Parathyroid adenoma (tissue), 2 donors: ENCODE data around the gene TENM3.
"Not testable (repeated sequence)": the region's sequence is repeated elsewhere in the genome, so short reads cannot be mapped to it uniquely, and the experiment has no call there.

ENCODE experiments used
- H2AFZ ChIP-seq: fragments of 300-600 bp; sonication (generic); one replicate; pipeline ENCODE4 v1.7.0; 2017; ENCODE audit warnings: antibody characterized with exemption, mild to moderate bottlenecking
- H3K27ac ChIP-seq: fragments of 300-600 bp; sonication (generic); one replicate; pipeline ENCODE4 v1.7.0; 2017
- H3K27me3 ChIP-seq: fragments of 300-600 bp; sonication (generic); one replicate; pipeline ENCODE4 v1.7.0; 2017; ENCODE audit warnings: low read length; ENCODE audit not compliant: control insufficient read depth, insufficient read depth
- H3K36me3 ChIP-seq: fragments of 300-600 bp; sonication (generic); one replicate; pipeline ENCODE4 v1.7.0; 2017; ENCODE audit warnings: low read length; ENCODE audit not compliant: control insufficient read depth, insufficient read depth
- H3K4me1 ChIP-seq: fragments of 300-600 bp; sonication (generic); one replicate; pipeline ENCODE4 v1.7.0; 2017; ENCODE audit warnings: control low read depth
- H3K4me2 ChIP-seq: fragments of 300-600 bp; sonication (generic); one replicate; pipeline ENCODE4 v1.7.0; 2017; ENCODE audit warnings: low read length
- H3K4me3 ChIP-seq: fragments of 300-600 bp; sonication (generic); one replicate; pipeline ENCODE4 v1.7.0; 2017; ENCODE audit warnings: low read depth, low read length
- H3K79me2 ChIP-seq: fragments of 300-600 bp; sonication (generic); one replicate; pipeline ENCODE4 v1.7.0; 2017; ENCODE audit warnings: control low read depth
- H3K9ac ChIP-seq: fragments of 300-600 bp; sonication (generic); one replicate; pipeline ENCODE4 v1.7.0; 2017; ENCODE audit warnings: mild to moderate bottlenecking
- H3K9me3 ChIP-seq: fragments of 300-600 bp; sonication (generic); one replicate; pipeline ENCODE4 v1.7.0; 2017; ENCODE audit warnings: low read length; ENCODE audit not compliant: control insufficient read depth
- TF ChIP-seq, protein P1 (sequence below): fragments of 300-600 bp; sonication (generic); IDR thresholded peaks from one replicate; pipeline ENCODE4 v1.7.0; 2017; ENCODE audit warnings: antibody characterized with exemption, mild to moderate bottlenecking
- donor health status: primary hyperparathyroidism.

Gene TENM3

DNA sequence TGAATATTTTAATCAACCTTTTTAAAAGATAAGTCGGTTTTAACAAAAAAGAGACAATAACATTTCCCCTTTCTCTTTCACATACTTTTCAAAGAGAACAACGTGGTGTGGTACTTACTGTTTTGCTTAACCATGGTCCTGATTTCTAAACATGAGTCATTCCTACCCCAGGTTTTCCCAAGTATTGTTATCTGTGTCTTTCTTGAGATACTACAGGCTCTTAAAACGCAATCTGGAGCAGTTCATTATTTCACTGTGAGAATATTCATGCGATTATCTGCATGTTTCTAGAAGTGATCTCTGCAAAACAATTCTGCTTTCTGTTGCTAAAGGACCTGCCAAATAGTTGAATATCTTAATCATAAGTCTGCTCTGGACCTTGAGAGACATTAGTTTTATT lies 127.3 kb downstream of the TENM3 start:
- Histone ChIP-seq H2AFZ (no peak overlapping the region), H3K36me3 (no peaks in the 10 kb centered on the region), H3K4me1 (no peaks in the 10 kb centered on the region), H3K9ac (no peak overlapping the region), H3K9me3 (no peaks in the 10 kb centered on the region), H3K27ac (no peak overlapping the region), H3K27me3 (no peaks in the 10 kb centered on the region), H3K79me2 (no peaks in the 10 kb centered on the region), H3K4me3 (no peak overlapping the region), H3K4me2 (no peak overlapping the region)
- TF ChIP-seq, protein P1, sequence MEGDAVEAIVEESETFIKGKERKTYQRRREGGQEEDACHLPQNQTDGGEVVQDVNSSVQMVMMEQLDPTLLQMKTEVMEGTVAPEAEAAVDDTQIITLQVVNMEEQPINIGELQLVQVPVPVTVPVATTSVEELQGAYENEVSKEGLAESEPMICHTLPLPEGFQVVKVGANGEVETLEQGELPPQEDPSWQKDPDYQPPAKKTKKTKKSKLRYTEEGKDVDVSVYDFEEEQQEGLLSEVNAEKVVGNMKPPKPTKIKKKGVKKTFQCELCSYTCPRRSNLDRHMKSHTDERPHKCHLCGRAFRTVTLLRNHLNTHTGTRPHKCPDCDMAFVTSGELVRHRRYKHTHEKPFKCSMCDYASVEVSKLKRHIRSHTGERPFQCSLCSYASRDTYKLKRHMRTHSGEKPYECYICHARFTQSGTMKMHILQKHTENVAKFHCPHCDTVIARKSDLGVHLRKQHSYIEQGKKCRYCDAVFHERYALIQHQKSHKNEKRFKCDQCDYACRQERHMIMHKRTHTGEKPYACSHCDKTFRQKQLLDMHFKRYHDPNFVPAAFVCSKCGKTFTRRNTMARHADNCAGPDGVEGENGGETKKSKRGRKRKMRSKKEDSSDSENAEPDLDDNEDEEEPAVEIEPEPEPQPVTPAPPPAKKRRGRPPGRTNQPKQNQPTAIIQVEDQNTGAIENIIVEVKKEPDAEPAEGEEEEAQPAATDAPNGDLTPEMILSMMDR = no peak

DNA sequence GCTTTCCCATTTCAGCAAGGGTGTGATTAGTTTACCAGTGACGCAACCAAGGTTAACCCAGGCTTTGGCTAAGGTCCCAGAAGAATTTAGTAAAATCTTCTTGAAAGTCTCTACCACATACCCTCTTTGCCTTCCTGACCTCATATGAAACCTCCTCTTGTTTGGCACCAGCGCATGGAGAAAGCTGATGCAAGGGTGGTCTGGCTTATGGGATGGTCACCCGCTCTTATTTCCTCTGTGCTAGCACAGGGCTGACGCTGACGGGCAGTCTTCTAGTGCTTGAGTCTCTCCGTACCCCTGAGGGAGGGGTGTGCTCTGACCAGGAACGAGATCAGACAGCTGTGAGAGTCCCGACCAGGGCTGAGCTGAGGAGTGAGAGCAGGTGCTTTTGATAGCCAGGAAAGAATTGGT lies 137.6 kb downstream of the TENM3 start:
- Histone ChIP-seq H3K9me3 (no peaks in the 10 kb centered on the region), H3K27ac (no peak overlapping the region), H3K36me3 (no peaks in the 10 kb centered on the region), H3K4me2 (no peak overlapping the region), H3K9ac (no peak overlapping the region), H2AFZ (no peak overlapping the region), H3K79me2 (no peaks in the 10 kb centered on the region), H3K4me1 (no peaks in the 10 kb centered on the region), H3K4me3 (no peak overlapping the region), H3K27me3 (no peaks in the 10 kb centered on the region)
- TF ChIP-seq, protein P1 = no peak

DNA sequence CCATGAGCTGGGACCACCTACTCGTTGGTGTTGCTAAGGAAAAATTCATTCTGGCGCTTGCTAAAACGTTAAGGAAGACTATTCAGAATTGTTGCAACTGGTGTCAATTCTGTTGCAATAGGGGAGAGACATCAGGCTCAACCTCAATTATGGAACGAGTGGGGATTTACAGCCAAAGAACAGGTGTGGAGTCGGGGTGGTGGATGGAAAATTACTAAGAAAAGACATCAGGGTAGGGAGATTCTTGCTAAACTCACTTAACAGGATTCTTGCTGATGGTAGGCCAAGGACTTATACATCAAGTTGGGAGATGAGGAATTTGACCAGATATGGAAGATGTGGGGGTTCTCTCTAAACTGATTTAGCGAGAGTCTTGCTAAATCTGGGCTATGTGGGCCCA lies 139.7 kb downstream of the TENM3 start:
- no peak overlapping the region for H2AFZ ChIP-seq
- no peaks in the 10 kb centered on the region for H3K79me2 ChIP-seq
- TF ChIP-seq, protein P1 = no peak
- H3K27ac ChIP-seq = no peak overlapping the region
- H3K4me3 ChIP-seq = no peak overlapping the region
- H3K36me3 ChIP-seq = no peaks in the 10 kb centered on the region
- H3K9ac ChIP-seq = no peak overlapping the region
- H3K27me3 ChIP-seq = no peaks in the 10 kb centered on the region
- H3K9me3 ChIP-seq = no peaks in the 10 kb centered on the region
- H3K4me1 ChIP-seq = no peaks in the 10 kb centered on the region
- no peak overlapping the region for H3K4me2 ChIP-seq

DNA sequence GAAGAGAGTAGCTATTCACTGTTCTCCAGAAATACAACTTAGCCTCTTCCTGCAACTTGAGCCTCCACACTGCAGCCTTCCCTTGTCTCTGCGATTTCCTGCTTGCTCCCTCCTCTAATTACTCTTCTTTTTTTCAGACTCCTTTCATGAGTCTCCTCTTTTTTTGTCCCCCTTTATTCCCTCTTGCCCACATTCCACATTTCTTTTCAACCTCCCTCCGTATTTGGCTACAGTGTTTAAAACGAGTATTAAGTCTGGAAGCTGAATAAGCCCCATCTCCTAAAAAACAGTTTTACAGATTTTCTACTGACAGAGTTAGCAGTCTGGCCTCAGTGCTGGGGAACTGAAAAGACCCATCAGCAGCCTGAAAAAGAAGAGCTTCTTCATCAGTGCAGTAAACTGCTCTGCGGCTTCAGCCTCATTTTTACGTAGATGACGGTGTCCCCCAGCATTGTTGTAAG lies 141.5 kb downstream of the TENM3 start:
- no peaks in the 10 kb centered on the region for H3K36me3 ChIP-seq
- H3K27me3 ChIP-seq = no peaks in the 10 kb centered on the region
- no peak overlapping the region for H3K9ac ChIP-seq
- no peaks in the 10 kb centered on the region for H3K4me1 ChIP-seq
- TF ChIP-seq, protein P1 = no peak
- no peaks in the 10 kb centered on the region for H3K79me2 ChIP-seq
- no peak overlapping the region for H2AFZ ChIP-seq
- H3K4me3 ChIP-seq = no peak overlapping the region
- H3K4me2 ChIP-seq = no peak overlapping the region
- H3K27ac ChIP-seq = no peak overlapping the region
- no peaks in the 10 kb centered on the region for H3K9me3 ChIP-seq

DNA sequence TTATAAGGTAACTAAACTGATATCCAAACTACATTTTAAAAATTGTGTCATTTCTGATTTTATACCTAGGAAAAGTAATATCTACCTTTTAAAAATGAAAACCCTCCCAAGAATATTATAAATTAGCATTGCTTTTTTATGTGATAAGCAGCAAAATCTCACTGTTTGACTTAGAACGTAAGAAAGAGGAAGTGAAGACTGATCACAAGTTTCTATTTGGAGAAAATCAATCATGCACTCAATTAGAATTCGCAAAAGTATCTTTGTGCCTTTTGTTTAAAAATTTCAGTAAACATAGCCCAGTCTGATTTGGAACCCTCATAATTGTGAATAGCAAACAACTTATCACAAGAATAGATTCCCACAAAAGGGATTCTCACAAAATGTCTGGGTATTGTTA lies 142.7 kb downstream of the TENM3 start:
- H3K27ac ChIP-seq = no peak overlapping the region
- no peaks in the 10 kb centered on the region for H3K4me1 ChIP-seq
- no peaks in the 10 kb centered on the region for H3K36me3 ChIP-seq
- TF ChIP-seq, protein P1 = no peak
- no peaks in the 10 kb centered on the region for H3K27me3 ChIP-seq
- H3K4me3 ChIP-seq = no peak overlapping the region
- no peak overlapping the region for H3K4me2 ChIP-seq
- no peak overlapping the region for H2AFZ ChIP-seq
- H3K9me3 ChIP-seq = no peaks in the 10 kb centered on the region
- H3K79me2 ChIP-seq = no peaks in the 10 kb centered on the region
- no peak overlapping the region for H3K9ac ChIP-seq

DNA sequence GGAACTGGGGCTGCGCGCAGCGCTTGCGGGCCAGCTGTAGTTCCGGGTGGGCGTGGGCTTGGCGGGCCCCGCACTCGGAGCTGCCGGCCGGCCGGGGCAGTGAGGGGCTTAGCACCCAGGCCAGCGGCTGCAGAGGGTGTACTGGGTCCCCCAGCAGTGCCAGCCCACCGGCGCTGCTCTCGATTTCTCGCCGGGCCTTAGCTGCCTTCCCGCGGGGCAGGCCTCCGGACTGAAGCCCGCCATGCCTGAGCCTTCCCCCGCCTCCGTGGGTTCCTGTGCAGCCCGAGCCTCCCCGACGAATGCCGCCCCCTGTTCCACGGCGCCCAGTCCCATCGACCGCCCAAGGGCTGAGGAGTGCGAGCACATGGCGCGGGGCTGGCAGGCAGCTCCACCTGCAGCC lies 143.4 kb downstream of the TENM3 start:
- not testable (repeated sequence) for H3K9me3 ChIP-seq, H3K27me3 ChIP-seq, H3K79me2 ChIP-seq

More for the DNA sequence above, 143.4 kb downstream of the TENM3 start:
- H2AFZ ChIP-seq, H3K9ac ChIP-seq, H3K27ac ChIP-seq, H3K36me3 ChIP-seq, H3K4me3 ChIP-seq, H3K4me1 ChIP-seq, H3K4me2 ChIP-seq: not testable (repeated sequence)
